Measurements from ENCODE around the gene FAM98B. TPM values are rescaled to one million over a fixed set of nuclear protein-coding genes. Genes with fewer than 3 reads are reported as not detected.

FAM98B gene
- total RNA-seq, 1 experiment from 2014 or later: 50.0 TPM

GRCh38 chr15:38487378-38487777, 33.5 kb downstream of the FAM98B start:
- Mint-ChIP-seq H3K4me3 (no peak overlapping the region), H3K27ac (no peak overlapping the region), H3K4me1 (no peaks in the 10 kb centered on the region), H3K9me3 (no peaks in the 10 kb centered on the region), H3K36me3 (ENCODE audit: insufficient read depth in 1 of 3, low read depth in 3 of 3) (peaks cover 0 to 12% (median 10%) of the 10 kb centered on the region in 3 experiments; a peak in 4 of 7 replicates), H3K27me3 (ENCODE audit: low read depth) (no peaks in the 10 kb centered on the region)
- Histone ChIP-seq H3K9me3 (ENCODE audit: control insufficient read depth, low read depth, low read length) (no peaks in the 10 kb centered on the region), H3K14ac (ENCODE audit: insufficient read depth, low read length) (no peak overlapping the region), H3K79me2 (ENCODE audit: insufficient read depth, low read length) (no peaks in the 10 kb centered on the region), H3K23me2 (ENCODE audit: insufficient read length, low read depth, low read length, poor library complexity, severe bottlenecking) (no peaks in the 10 kb centered on the region), H3K9ac (ENCODE audit: extremely low read depth, insufficient read length, low read length) (no peak overlapping the region), H4K5ac (ENCODE audit: insufficient read length, low read depth, low read length) (no peak overlapping the region), H3T11ph (ENCODE audit: low read length) (no peak overlapping the region), H3K4ac (ENCODE audit: low read depth, low read length) (no peak overlapping the region), H4K8ac (replicated peaks; ENCODE audit: insufficient read length, low read depth, low read length) (no peak overlapping the region), H3K4me2 (ENCODE audit: insufficient read depth, insufficient read length, low read length) (no peak overlapping the region), H4K91ac (ENCODE audit: insufficient read length, low read depth, low read length) (no peak overlapping the region), H2AK5ac (ENCODE audit: insufficient read length, low read length) (no peak overlapping the region), H2BK15ac (ENCODE audit: low read depth, low read length) (no peak overlapping the region), H2BK5ac (ENCODE audit: insufficient read length, low read length) (no peak overlapping the region), H3K4me1 (ENCODE audit: insufficient read depth, low read length) (no peaks in the 10 kb centered on the region), H3K56ac (ENCODE audit: insufficient read length, low read depth, low read length) (no peak overlapping the region), H3K27me3 (ENCODE audit: insufficient read depth, low read length) (no peaks in the 10 kb centered on the region), H3K18ac (ENCODE audit: insufficient read length, low read depth, low read length) (no peak overlapping the region), H3K27ac (ENCODE audit: insufficient read length, low read depth, low read length) (no peak overlapping the region), H2BK20ac (ENCODE audit: low read depth, low read length, poor library complexity, severe bottlenecking) (no peak overlapping the region), H3K79me1 (ENCODE audit: insufficient read depth, low read depth, low read length, poor library complexity, severe bottlenecking) (no peaks in the 10 kb centered on the region), H2BK120ac (ENCODE audit: low read depth, low read length, poor library complexity, severe bottlenecking) (no peak overlapping the region), H4K20me1 (ENCODE audit: control insufficient read depth, insufficient read depth, insufficient read length) (no peaks in the 10 kb centered on the region), H2BK12ac (ENCODE audit: insufficient read length, low read depth, low read length) (no peak overlapping the region), H2AFZ (ENCODE audit: low read length) (no peak overlapping the region), H3K23ac (ENCODE audit: insufficient read length, low read depth, low read length) (no peak overlapping the region)
- WGBS (ENCODE audit: extremely low coverage, insufficient read length, low lambda C conversion rate): no CpG with 5 or more reads among the region's 1 CpG
- DNase-seq: no peak
- no peak for TF ChIP-seq CTCF (conservative IDR thresholded peaks at IDR 0.05)

Measured in H9 (cell line).